Stomach (tissue), 4 donors: ENCODE data around the gene EPO.

ENCODE experiments used
- CTCF ChIP-seq, 7 experiments: fragments of 450-650 bp in 4 of 7; fragments of 200-600 bp in 3 of 7; sonication (generic) in 3 of 7; IDR thresholded peaks; one replicate each; pipeline ENCODE4 v1.5.1; 2016 to 2019; ENCODE audit warnings: antibody characterized with exemption in 7 of 7, control low read depth in 2 of 7, mild to moderate bottlenecking in 1 of 7
- EP300 ChIP-seq: sonication (generic); formaldehyde crosslinking; IDR thresholded peaks from one replicate; pipeline ENCODE4 v1.6.1; 2017; ENCODE audit warnings: antibody characterized with exemption
- POLR2A ChIP-seq, 4 donors: fragments of 450-650 bp; IDR thresholded peaks; one replicate each; pipeline ENCODE4 v1.6.1; 2016; ENCODE audit warnings: antibody characterized with exemption in 4 of 4, control low read depth in 2 of 4, mild to moderate bottlenecking in 1 of 4, moderate library complexity in 1 of 4
- POLR2AphosphoS5 ChIP-seq, 3 donors: sonication (generic); formaldehyde crosslinking; IDR thresholded peaks; one replicate each; pipeline ENCODE4 v1.6.1; 2016; ENCODE audit warnings: antibody characterized with exemption in 3 of 3

GRCh38 chr7:100730136-100730800 is 10.0 kb downstream of the EPO start:
- TF ChIP-seq POLR2A (IDR thresholded peaks at IDR 0.05) = no peak
- no peak for TF ChIP-seq CTCF (IDR thresholded peaks at IDR 0.05)
- no peak for TF ChIP-seq POLR2AphosphoS5 (IDR thresholded peaks at IDR 0.05)
- TF ChIP-seq EP300 = no peak
